ENCODE measurements around the gene OSTN. TPM values are rescaled to one million over a fixed set of nuclear protein-coding genes. Genes with fewer than 3 reads are reported as not detected.
A peak's percentile ranks its signal among the peaks of the same experiment; 100 is the strongest.

The OSTN gene
- total RNA-seq, 6 experiments from 2014 or later = not detected

- intact Hi-C loops (cut with DNase I) = no loop called here
- WGBS (ENCODE audit: insufficient coverage, low coverage, low lambda C conversion rate, missing lambda C conversion rate) = 86% methylated on average over 4 of the region's 4 CpGs
- Histone ChIP-seq H3K4me1 (no peaks in the 10 kb centered on the region), H3K27me3 (no peaks in the 10 kb centered on the region), H3K4me3 (no peak overlapping the region), H3K9me3 (no peaks in the 10 kb centered on the region), H3K27ac (no peak overlapping the region), H3K36me3 (no peaks in the 10 kb centered on the region)
- DNase-seq (no peak), ATAC-seq (no peak)
- TF ChIP-seq CTCF (IDR thresholded peaks at IDR 0.05) = no peak
Observed at GRCh38 chr3:191306428-191306827, 107.4 kb downstream of the OSTN start.

DNA sequence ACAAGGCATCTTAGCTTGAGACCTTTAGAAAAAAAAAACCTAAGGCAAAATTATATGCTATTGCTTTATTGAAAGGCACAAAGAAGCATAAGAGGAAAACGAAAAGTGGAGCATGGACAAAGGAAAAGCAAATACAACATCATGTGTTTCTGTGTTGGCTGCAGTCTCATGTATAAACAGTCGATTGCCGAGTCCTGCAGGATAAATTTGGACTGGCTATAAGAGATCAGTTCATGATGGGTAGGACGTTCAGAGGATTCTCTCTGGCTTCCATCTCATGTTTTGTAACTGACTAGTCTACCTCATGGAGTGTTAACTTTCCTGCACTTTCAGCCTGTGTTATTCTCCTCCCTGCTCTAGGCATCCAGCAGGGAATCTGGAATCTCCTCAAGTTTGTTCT is 108.3 kb downstream of the OSTN start:
- Histone ChIP-seq H3K4me1 (no peaks in the 10 kb centered on the region), H3K9me3 (no peaks in the 10 kb centered on the region), H3K36me3 (no peaks in the 10 kb centered on the region), H3K27ac (no peak overlapping the region), H3K4me3 (no peak overlapping the region), H3K27me3 (no peaks in the 10 kb centered on the region)
- peak in 3 of 4 donors; percentile 60 to 95 (median 71) for ATAC-seq
- intact Hi-C loops (cut with DNase I) = no loop called here
- 19% methylated on average over 2 of the region's 4 CpGs for WGBS (ENCODE audit: insufficient coverage, low coverage, low lambda C conversion rate, missing lambda C conversion rate)
- no peak for TF ChIP-seq POLR2A (IDR thresholded peaks at IDR 0.05)
- TF ChIP-seq CTCF (IDR thresholded peaks at IDR 0.05) = no peak
- DNase-seq = no peak

DNA sequence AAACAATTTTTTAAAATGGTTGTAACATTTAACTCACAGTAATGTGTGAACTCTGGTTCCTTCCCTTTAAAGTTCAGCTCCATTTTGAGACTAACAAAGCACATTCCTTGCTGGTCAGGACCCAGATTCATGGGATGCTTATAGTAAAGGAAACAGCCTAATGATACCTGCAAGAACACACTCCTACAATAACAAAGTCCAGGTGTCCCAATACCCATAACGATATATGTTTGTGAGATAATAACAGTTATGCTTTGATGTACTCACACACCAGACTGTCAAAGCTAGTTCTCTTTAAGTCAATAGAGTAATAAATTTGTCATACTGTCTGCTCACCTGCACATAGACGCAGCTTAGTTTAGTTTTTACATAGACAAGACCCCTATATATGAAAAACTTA is 114.3 kb downstream of the OSTN start:
- DNase-seq (no peak), ATAC-seq (no peak)
- Histone ChIP-seq H3K27me3 (no peaks in the 10 kb centered on the region), H3K9me3 (no peaks in the 10 kb centered on the region), H3K36me3 (no peaks in the 10 kb centered on the region), H3K4me1 (peaks cover 0 to 8% (median 0%) of the 10 kb centered on the region in 4 donors), H3K27ac (no peak overlapping the region), H3K4me3 (no peak overlapping the region)
- intact Hi-C loops (cut with DNase I) = no loop called here
- 81% methylated on average over 2 of the region's 2 CpGs for whole genome bisulfite sequencing (ENCODE audit: insufficient coverage, low coverage, low lambda C conversion rate, missing lambda C conversion rate)
- no peak for TF ChIP-seq POLR2A (IDR thresholded peaks at IDR 0.05)
- TF ChIP-seq CTCF (IDR thresholded peaks at IDR 0.05) = no peak

- Histone ChIP-seq H3K9me3 (no peaks in the 10 kb centered on the region), H3K4me1 (peaks cover 0 to 8% (median 0%) of the 10 kb centered on the region in 4 donors), H3K27ac (no peak overlapping the region), H3K4me3 (no peak overlapping the region), H3K36me3 (no peaks in the 10 kb centered on the region), H3K27me3 (no peaks in the 10 kb centered on the region)
- TF ChIP-seq CTCF (IDR thresholded peaks at IDR 0.05) (no peak), POLR2A (IDR thresholded peaks at IDR 0.05) (no peak)
- intact Hi-C loops (cut with DNase I) = no loop called here
- 55% methylated on average over 5 of the region's 5 CpGs for WGBS (ENCODE audit: insufficient coverage, low coverage, low lambda C conversion rate, missing lambda C conversion rate)
- DNase-seq = no peak
- ATAC-seq = peak; percentile 51 to 94 (median 73)
Observed at GRCh38 chr3:191314109-191314728, 115.2 kb downstream of the OSTN start.

Other genes starting within 250 kb of the OSTN start
- gene CCDC50, start 130.2 kb downstream of the OSTN start, total RNA-seq = 10 to 100 TPM; 36.1 to 96.3 (median 65.1) TPM
- under 1 TPM in 1 of 6 experiments, not detected in 5; 0.38 TPM for gene UTS2B, start 131.3 kb downstream of the OSTN start, total RNA-seq